ENCODE measurements around the gene IQGAP2.

The IQGAP2 gene

GRCh38 chr5:76695346-76695745 is 292.3 kb downstream of the IQGAP2 start:
- TF ChIP-seq CTCF (IDR thresholded peaks at IDR 0.05) = no peak

- TF ChIP-seq CTCF (IDR thresholded peaks at IDR 0.05) = no peak
These were observed 293.2 kb downstream of the IQGAP2 start for GRCh38 chr5:76696251-76696650.

GRCh38 chr5:76697670-76698069 is 294.6 kb downstream of the IQGAP2 start:
- no peak for TF ChIP-seq CTCF (IDR thresholded peaks at IDR 0.05)

- TF ChIP-seq CTCF (IDR thresholded peaks at IDR 0.05) = no peak
These were observed 297.5 kb downstream of the IQGAP2 start for GRCh38 chr5:76700571-76700970.

- no peak for TF ChIP-seq CTCF (IDR thresholded peaks at IDR 0.05)
These were observed 298.2 kb downstream of the IQGAP2 start for GRCh38 chr5:76701298-76701697.

- no peak for TF ChIP-seq CTCF (IDR thresholded peaks at IDR 0.05)
These were observed 300.6 kb downstream of the IQGAP2 start for GRCh38 chr5:76703707-76704106.

- no peak for TF ChIP-seq CTCF (IDR thresholded peaks at IDR 0.05)
These were observed 301.1 kb downstream of the IQGAP2 start for GRCh38 chr5:76704131-76704663.

- TF ChIP-seq CTCF (IDR thresholded peaks at IDR 0.05) = no peak
These were observed 302.5 kb downstream of the IQGAP2 start for GRCh38 chr5:76705574-76705973.

Measured in LNCAP (cell line).